K562 (cell line): ENCODE data around the gene ALG1. TPM values are rescaled to one million over a fixed set of nuclear protein-coding genes. Genes with fewer than 3 reads are reported as not detected.

ENCODE experiments used
- BCL6 ChIP-seq: fragments of 250-450 bp; sonication (Bioruptor Pico); IDR thresholded peaks from 2 replicates; pipeline ENCODE4 v1.4.0; 2020
- CBFB ChIP-seq: sonication (generic); formaldehyde crosslinking; IDR thresholded peaks from 2 replicates; pipeline ENCODE4 v1.4.0; 2020; ENCODE audit warnings: mild to moderate bottlenecking, missing genetic modification reagents
- CBX5 ChIP-seq: IDR thresholded peaks from 2 replicates; pipeline ENCODE4 v1.6.1; 2014; ENCODE audit warnings: low read depth, borderline replicate concordance
- TAF9B ChIP-seq: fragments of 450-650 bp; IDR thresholded peaks from 2 replicates; pipeline ENCODE4 v1.6.1; 2018; ENCODE audit warnings: mild to moderate bottlenecking; ENCODE audit not compliant: partially characterized antibody
- ZHX1 ChIP-seq: fragments of 150-350 bp; conservative IDR thresholded peaks from 2 replicates; pipeline ENCODE4 v1.6.1; 2014; ENCODE audit warnings: low read length
- ZNF589 ChIP-seq: fragments of 200-800 bp; sonication (Bioruptor generic); IDR thresholded peaks from 2 replicates; pipeline ENCODE4 v1.6.1; 2016; ENCODE audit warnings: low read depth, missing genetic modification characterization, missing compliant biosample characterization
- ZNF592 ChIP-seq: fragments of 450-650 bp; IDR thresholded peaks from 2 replicates; pipeline ENCODE4 v1.6.1; 2017; ENCODE audit warnings: antibody characterized with exemption, mild to moderate bottlenecking
- polyA plus RNA-seq, 8 experiments: library from polyadenylated mRNA; depleted of rRNA in 4 of 8; stranded (reverse) in 5 of 8; unstranded in 3 of 8; fragments of >200 nt; fragmentation: Nextera tagmentation in 2 of 8; fragmentation: Illumina TruSeq in 1 of 8; extraction: Ambion mirVana in 2 of 8; extraction: Trizol in 1 of 8; gene quantifications; 2 replicates each; pipeline versions ENCODE4 v1.2.1 to v1.2.3, GENCODE V29; 2011 to 2014; ENCODE audit warnings: inconsistent platforms in 1 of 8, missing spikeins in 1 of 8
- total RNA-seq, 7 experiments: library from RNA; depleted of rRNA in 6 of 7; stranded (reverse); fragments of >200 nt in 6 of 7; fragmentation: Illumina TruSeq in 2 of 7; extraction: Trizol in 2 of 7; gene quantifications; 2 replicates each; pipeline versions ENCODE4 v1.2.1 to v1.2.3, GENCODE V29; 2011 to 2021; ENCODE audit warnings: low replicate concordance in 1 of 7
- TF ChIP-seq, protein P1 (sequence below), 2 experiments: fragments of 450-650 bp in 1 of 2; IDR thresholded peaks; 2 replicates each; pipeline ENCODE4 v1.6.1; 2011 to 2017; ENCODE audit warnings: low read depth in 2 of 2, antibody characterized with exemption in 1 of 2, borderline replicate concordance in 1 of 2, low read length in 1 of 2, mild to moderate bottlenecking in 1 of 2, mixed read lengths in 1 of 2; ENCODE audit not compliant: control insufficient read depth in 1 of 2
- TF ChIP-seq, protein P2 (sequence below), 2 experiments: fragments of 200-800 bp in 1 of 2; sonication (Bioruptor generic) in 1 of 2; sonication (generic) in 1 of 2; formaldehyde crosslinking in 1 of 2; IDR thresholded peaks in 1 of 2; conservative IDR thresholded peaks in 1 of 2; 2 replicates each; pipeline versions ENCODE4 v1.5.0 to v1.6.1; 2016 to 2020; ENCODE audit warnings: missing compliant biosample characterization in 1 of 2, missing genetic modification characterization in 1 of 2, missing genetic modification reagents in 1 of 2
- TF ChIP-seq, protein P3 (sequence below): sonication (generic); formaldehyde crosslinking; IDR thresholded peaks from 2 replicates; pipeline ENCODE4 v1.8.0; 2023; ENCODE audit warnings: mild to moderate bottlenecking, missing genetic modification reagents

The ALG1 gene
- total and polyA plus RNA-seq, 9 of the 15 experiments (the other 6 are each of a cell fraction or from before 2014, with no cell fraction given) = 1.1 to 26.4 (median 18.3) TPM

GRCh38 chr16:5033256-5034166, 38.1 kb upstream of the ALG1 start, which contains the start of gene NAGPA (continued):
- TF ChIP-seq ZNF589 (CRISPR knock-in tag) (no peak), CBFB (CRISPR knock-in tag) (no peak), ZHX1 (no peak), BCL6 (CRISPR knock-in tag) (no peak), ZNF592 (no peak), TAF9B (peak; percentile 72), CBX5 (no peak)
- TF ChIP-seq, protein P1, sequence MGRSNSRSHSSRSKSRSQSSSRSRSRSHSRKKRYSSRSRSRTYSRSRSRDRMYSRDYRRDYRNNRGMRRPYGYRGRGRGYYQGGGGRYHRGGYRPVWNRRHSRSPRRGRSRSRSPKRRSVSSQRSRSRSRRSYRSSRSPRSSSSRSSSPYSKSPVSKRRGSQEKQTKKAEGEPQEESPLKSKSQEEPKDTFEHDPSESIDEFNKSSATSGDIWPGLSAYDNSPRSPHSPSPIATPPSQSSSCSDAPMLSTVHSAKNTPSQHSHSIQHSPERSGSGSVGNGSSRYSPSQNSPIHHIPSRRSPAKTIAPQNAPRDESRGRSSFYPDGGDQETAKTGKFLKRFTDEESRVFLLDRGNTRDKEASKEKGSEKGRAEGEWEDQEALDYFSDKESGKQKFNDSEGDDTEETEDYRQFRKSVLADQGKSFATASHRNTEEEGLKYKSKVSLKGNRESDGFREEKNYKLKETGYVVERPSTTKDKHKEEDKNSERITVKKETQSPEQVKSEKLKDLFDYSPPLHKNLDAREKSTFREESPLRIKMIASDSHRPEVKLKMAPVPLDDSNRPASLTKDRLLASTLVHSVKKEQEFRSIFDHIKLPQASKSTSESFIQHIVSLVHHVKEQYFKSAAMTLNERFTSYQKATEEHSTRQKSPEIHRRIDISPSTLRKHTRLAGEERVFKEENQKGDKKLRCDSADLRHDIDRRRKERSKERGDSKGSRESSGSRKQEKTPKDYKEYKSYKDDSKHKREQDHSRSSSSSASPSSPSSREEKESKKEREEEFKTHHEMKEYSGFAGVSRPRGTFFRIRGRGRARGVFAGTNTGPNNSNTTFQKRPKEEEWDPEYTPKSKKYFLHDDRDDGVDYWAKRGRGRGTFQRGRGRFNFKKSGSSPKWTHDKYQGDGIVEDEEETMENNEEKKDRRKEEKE (IDR thresholded peaks at IDR 0.05; ENCODE audit: borderline replicate concordance in 1 of 2, control insufficient read depth in 1 of 2, low read depth in 2 of 2, low read length in 1 of 2) = no peak
- TF ChIP-seq, protein P2, sequence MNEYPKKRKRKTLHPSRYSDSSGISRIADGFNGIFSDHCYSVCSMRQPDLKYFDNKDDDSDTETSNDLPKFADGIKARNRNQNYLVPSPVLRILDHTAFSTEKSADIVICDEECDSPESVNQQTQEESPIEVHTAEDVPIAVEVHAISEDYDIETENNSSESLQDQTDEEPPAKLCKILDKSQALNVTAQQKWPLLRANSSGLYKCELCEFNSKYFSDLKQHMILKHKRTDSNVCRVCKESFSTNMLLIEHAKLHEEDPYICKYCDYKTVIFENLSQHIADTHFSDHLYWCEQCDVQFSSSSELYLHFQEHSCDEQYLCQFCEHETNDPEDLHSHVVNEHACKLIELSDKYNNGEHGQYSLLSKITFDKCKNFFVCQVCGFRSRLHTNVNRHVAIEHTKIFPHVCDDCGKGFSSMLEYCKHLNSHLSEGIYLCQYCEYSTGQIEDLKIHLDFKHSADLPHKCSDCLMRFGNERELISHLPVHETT (CRISPR knock-in tag; conservative IDR thresholded peaks at IDR 0.05 in 1 of 2, IDR thresholded peaks at IDR 0.05 in 1 of 2) = peak in 1 of 2 experiments; percentile 32; a peak in 1 of 4 replicates
- TF ChIP-seq, protein P3, sequence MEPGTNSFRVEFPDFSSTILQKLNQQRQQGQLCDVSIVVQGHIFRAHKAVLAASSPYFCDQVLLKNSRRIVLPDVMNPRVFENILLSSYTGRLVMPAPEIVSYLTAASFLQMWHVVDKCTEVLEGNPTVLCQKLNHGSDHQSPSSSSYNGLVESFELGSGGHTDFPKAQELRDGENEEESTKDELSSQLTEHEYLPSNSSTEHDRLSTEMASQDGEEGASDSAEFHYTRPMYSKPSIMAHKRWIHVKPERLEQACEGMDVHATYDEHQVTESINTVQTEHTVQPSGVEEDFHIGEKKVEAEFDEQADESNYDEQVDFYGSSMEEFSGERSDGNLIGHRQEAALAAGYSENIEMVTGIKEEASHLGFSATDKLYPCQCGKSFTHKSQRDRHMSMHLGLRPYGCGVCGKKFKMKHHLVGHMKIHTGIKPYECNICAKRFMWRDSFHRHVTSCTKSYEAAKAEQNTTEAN (CRISPR knock-in tag) = no peak
